PFSK-1 (cell line): ENCODE results near the gene CLPTM1L.

Experiments
- POLR2AphosphoS5 ChIP-seq: IDR thresholded peaks from 2 replicates; pipeline ENCODE4 v1.6.1; 2012; ENCODE audit warnings: low read depth, mild to moderate bottlenecking, control low read depth, low read length, moderate library complexity
- TAF1 ChIP-seq: IDR thresholded peaks from 2 replicates; pipeline ENCODE4 v1.6.1; 2012; ENCODE audit warnings: low read length, control low read depth, borderline replicate concordance; ENCODE audit not compliant: insufficient read depth

GRCh38 chr5:1335540-1336095 is 9.3 kb downstream of the CLPTM1L start:
- no peak for TF ChIP-seq TAF1
- TF ChIP-seq POLR2AphosphoS5, result no peak
